HFFc6 (cell line): Measurements from ENCODE around the gene GAB2. TPM values are rescaled to one million over a fixed set of nuclear protein-coding genes. Genes with fewer than 3 reads are reported as not detected.

Source experiments
- DNase-seq: peaks from one replicate; pipeline ENCODE4 v3.0.0-alpha.2; 2018
- H3K27ac Mint-ChIP-seq: 2 replicates; pipeline ENCODE4 v1.8.0; 2020; ENCODE audit warnings: mild to moderate bottlenecking, mixed read lengths
- H3K27me3 Mint-ChIP-seq: 2 replicates; pipeline ENCODE4 v1.8.0; 2021; ENCODE audit warnings: mild to moderate bottlenecking, moderate library complexity, mixed read lengths; ENCODE audit not compliant: insufficient read depth
- H3K36me3 Mint-ChIP-seq: 2 replicates; pipeline ENCODE4 v1.8.0; 2021; ENCODE audit warnings: low read depth, mixed read lengths
- H3K4me1 Mint-ChIP-seq: 2 replicates; pipeline ENCODE4 v1.8.0; 2020; ENCODE audit warnings: low read depth, mixed read lengths
- H3K4me3 Mint-ChIP-seq: 2 replicates; pipeline ENCODE4 v1.8.0; 2020; ENCODE audit warnings: mild to moderate bottlenecking, moderate library complexity, mixed read lengths
- H3K9me3 Mint-ChIP-seq: 2 replicates; pipeline ENCODE4 v1.8.0; 2020; ENCODE audit warnings: mild to moderate bottlenecking, mixed read lengths
- CTCF ChIP-seq: fragments of 200-600 bp; sonication (generic); IDR thresholded peaks from 2 replicates; pipeline ENCODE4 v1.5.0; 2021; ENCODE audit warnings: antibody characterized with exemption, mild to moderate bottlenecking
- total RNA-seq, 6 experiments: library from RNA; stranded (reverse); fragmentation: NEBNext Ultra II Directional; extraction: Animal tissue kit (Norgen Biotek cat#: 25700); gene quantifications; 2 replicates in 1 of 6; 3 replicates in 5 of 6; pipeline ENCODE4 v1.2.3, GENCODE V29; 2021

Gene GAB2
- total RNA-seq, 6 experiments from 2014 or later: 8.4 to 12.1 (median 9.9) TPM

GRCh38 chr11:78231962-78232501, 185.6 kb downstream of the GAB2 start:
- Mint-ChIP-seq H3K9me3 (no peaks in the 10 kb centered on the region), H3K4me1 (peaks cover 23% of the 10 kb centered on the region), H3K36me3 (peaks cover 12% of the 10 kb centered on the region), H3K4me3 (no peak overlapping the region), H3K27me3 (no peaks in the 10 kb centered on the region; the same call in 1 of the 2 replicates), H3K27ac (peak overlapping the region; percentile 48)
- TF ChIP-seq CTCF: no peak
- DNase-seq: peak; percentile 76

- H3K4me3 Mint-ChIP-seq: no peak overlapping the region
- peak overlapping the region; percentile 19; the same call in 1 of the 2 replicates for H3K27ac Mint-ChIP-seq
- no peak for TF ChIP-seq CTCF
- H3K9me3 Mint-ChIP-seq: no peaks in the 10 kb centered on the region
- H3K27me3 Mint-ChIP-seq: no peaks in the 10 kb centered on the region
- H3K4me1 Mint-ChIP-seq: peaks cover 27% of the 10 kb centered on the region
- peaks cover 2% of the 10 kb centered on the region; the same call in 1 of the 2 replicates for H3K36me3 Mint-ChIP-seq
- no peak for DNase-seq
Observed at GRCh38 chr11:78230161-78230877, 187.3 kb downstream of the GAB2 start.

GRCh38 chr11:78229106-78229505, 188.5 kb downstream of the GAB2 start:
- H3K36me3 Mint-ChIP-seq: peaks cover 6% of the 10 kb centered on the region
- no peak for DNase-seq
- no peak overlapping the region for H3K4me3 Mint-ChIP-seq
- no peaks in the 10 kb centered on the region for H3K9me3 Mint-ChIP-seq
- no peak overlapping the region for H3K27ac Mint-ChIP-seq
- H3K27me3 Mint-ChIP-seq: no peaks in the 10 kb centered on the region
- TF ChIP-seq CTCF: no peak
- H3K4me1 Mint-ChIP-seq: peaks cover 27% of the 10 kb centered on the region

GRCh38 chr11:78228467-78228866, 189.2 kb downstream of the GAB2 start:
- peak; percentile 74 for TF ChIP-seq CTCF
- no peaks in the 10 kb centered on the region for H3K27me3 Mint-ChIP-seq
- no peaks in the 10 kb centered on the region for H3K9me3 Mint-ChIP-seq
- peak; percentile 50 for DNase-seq
- no peak overlapping the region for H3K27ac Mint-ChIP-seq
- no peak overlapping the region for H3K4me3 Mint-ChIP-seq
- H3K4me1 Mint-ChIP-seq: peaks cover 27% of the 10 kb centered on the region
- peaks cover 9% of the 10 kb centered on the region for H3K36me3 Mint-ChIP-seq

- Mint-ChIP-seq H3K4me3 (no peak overlapping the region), H3K9me3 (no peaks in the 10 kb centered on the region), H3K4me1 (peaks cover 27% of the 10 kb centered on the region), H3K27me3 (no peaks in the 10 kb centered on the region), H3K36me3 (peaks cover 11% of the 10 kb centered on the region), H3K27ac (no peak overlapping the region)
- DNase-seq: no peak
- TF ChIP-seq CTCF: no peak
Observed at GRCh38 chr11:78227921-78228320, 189.7 kb downstream of the GAB2 start.
